ENCODE measurements around the gene OSBPL8.
"Not testable (repeated sequence)": the region's sequence is repeated elsewhere in the genome, so short reads cannot be mapped to it uniquely, and the experiment has no call there.

OSBPL8 gene

DNA sequence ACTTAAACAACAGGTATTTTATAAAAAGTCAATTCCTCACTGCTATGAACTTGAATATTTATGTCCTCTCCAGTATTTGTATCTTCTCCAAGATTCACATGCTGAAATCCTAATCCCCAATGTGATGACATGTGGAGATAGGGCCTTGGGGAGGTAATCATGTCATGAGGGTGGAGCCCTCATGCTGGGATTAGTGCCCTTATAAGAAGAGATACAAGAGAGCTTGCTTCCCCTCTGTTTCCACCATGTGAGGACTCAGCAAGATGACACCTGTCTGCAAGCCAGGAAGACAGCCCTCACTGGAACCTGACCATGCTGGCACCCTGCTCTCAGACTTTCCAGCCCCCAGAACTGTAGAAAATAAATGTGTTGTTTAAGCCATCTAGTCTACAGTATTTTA is 36.2 kb downstream of the OSBPL8 start:
- DNase-seq (ENCODE audit: low spot score), result no peak

DNA sequence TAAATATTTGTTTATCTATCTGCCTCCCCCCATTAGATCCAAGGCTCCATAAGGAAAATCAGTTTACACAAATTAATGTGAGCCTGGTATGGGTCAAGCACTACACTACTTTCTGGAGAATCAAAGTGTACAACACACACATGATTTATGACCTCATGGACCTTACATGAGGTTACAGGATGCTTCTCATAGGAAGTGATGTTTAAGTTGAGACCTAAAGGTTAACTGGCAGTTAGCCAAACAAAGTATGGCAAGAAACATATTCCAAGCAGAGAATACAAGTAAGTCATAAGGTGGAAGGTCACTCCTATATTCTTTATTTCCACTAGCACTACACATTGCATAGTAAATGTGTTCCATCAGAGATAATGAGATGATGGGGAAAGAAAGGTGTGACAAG is 39.2 kb downstream of the OSBPL8 start:
- no peak for DNase-seq (ENCODE audit: low spot score)

DNA sequence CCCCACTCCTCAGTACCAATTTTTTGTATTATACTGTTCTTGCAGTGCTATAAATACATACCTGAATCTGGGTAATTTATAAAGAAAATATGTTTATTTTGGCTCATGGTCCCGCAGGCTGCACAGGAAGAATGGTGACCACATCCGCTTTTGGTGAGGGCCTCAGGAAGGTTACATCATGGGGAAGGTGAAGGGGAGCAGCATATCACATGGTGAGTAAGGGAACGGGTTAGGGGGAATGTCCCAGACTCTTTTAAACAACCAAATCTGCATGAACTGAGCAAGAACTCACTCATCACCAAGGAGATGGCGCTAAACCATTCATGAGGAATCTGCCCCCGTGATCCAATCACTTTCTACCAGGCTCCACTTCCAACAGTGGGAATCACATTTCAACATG is 40.0 kb downstream of the OSBPL8 start:
- no peak for DNase-seq (ENCODE audit: low spot score)

DNA sequence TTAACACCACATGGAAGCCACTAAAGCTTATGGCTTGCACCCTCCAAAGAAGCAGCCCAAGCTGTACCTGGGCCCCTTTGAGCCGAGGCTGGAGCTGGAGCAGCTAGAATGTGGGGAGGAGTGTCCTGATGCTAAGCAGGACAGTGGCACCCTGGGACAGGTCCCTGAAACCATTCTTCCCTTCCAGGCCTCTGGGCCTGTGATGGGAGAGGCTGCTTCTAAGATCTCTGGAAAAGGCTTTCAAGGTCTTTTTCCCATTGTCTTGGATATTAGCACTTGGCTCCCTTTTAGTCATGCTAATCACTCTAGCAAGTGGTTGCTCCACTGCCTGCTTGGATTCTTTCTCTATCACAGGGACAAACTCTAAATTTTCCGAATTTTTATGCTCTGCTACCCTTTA is 40.9 kb downstream of the OSBPL8 start:
- no peak for DNase-seq (ENCODE audit: low spot score)

DNA sequence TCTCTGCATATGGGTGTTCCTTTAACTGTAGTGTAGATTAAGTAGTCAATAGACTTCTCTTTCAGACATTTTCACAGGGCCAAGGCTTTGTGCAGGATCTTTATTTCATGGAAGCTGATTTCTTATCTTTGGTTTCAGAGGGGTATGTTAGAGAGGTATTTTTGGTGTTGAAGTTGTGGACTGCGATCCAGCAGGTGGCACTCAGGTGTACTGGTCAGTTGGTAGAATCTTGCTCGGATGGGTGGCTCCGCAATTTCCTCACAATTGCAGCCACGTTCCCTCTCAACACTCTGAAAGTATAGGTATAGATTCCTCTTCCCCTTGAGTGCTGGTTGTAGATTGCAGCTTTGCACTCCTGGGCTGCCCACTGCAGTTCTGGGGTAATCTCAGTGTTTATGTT is 44.3 kb downstream of the OSBPL8 start:
- DNase-seq (ENCODE audit: low spot score), result no peak

DNA sequence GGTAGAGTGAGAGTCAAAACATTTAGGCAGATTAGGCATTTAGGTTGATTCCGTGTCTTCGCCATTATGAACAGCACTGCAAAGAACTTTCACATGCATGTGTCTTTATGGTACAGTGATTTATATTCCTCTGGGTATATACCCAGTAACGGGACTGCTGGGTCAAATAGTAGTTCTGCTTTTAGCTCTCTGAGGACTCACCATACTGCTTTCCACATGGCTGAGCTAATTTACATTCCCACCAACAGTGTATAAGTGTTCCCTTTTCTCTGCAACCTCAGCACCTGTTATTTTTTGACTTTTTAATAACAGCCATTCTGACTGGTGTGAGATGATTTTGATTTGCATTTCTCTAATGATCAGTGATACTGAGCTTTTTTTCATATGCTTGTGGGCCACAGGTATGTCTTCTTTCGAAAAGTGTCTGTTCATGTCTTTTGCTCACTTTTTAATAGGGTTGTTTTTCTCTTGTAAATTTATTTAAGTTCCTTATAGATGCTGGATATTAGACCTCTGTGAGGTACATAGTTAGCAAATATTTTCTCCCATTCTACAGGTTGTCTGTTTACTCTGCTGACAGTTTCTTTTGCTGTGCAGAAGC is 48.4 kb downstream of the OSBPL8 start:
- DNase-seq (ENCODE audit: low spot score), result peak; percentile 96

DNA sequence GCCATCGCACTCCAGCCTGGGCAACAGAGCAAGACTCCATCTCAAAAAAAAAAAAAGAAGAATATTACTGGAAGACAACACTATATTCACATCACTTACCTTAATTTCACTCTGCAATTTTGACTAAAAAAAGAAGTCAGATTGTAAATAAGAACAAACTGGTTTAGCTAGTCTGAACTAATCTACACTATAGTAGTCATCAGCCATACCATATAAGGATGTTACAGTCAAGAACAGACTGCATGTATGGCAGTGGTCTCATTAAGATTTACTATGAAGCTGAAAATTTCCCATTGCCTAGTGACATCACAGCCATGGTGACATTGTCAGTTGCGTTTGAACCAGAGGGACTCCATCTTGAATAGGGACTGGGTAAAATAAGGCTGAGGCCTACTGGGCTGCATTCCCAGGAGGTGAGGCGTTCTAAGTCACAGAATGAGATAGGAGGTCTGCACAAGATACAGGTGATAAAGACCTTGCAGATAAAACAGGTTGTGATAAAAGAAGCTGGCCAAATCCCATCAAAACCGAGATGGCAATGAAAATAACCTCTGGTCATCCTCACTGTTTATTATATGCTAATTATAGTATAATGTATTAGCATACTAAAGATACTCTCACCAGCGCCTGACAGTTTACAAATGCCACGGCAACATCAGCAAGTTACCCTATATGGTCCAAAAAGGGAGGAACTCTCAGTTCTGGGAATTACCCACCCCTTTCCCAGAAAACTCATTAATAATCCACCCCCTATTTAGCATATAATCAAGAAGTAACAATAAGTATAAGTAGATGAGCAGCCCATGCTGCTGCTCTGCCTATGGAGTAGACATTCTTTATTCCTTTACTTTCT is 51.2 kb downstream of the OSBPL8 start:
- no peak for DNase-seq (ENCODE audit: low spot score)

DNA sequence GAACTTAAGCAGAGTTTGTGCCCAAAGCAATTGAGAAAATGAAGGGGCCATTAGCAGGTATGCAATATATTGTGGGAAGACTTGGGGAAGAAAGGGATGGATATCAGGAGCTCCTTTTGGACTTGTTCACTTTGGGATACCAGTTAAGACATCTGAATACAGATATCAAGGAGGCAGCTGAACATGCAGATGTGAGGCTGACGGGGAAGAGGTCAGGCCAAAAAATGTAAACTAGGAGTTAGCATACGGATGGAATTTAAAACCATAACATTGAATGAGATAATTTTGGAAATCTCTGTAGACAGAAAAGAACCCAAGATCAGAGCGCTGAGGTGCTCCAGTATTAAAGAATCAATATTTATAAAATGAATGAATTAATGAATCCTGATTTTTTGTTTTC is 53.4 kb downstream of the OSBPL8 start:
- no peak for DNase-seq (ENCODE audit: low spot score)

DNA sequence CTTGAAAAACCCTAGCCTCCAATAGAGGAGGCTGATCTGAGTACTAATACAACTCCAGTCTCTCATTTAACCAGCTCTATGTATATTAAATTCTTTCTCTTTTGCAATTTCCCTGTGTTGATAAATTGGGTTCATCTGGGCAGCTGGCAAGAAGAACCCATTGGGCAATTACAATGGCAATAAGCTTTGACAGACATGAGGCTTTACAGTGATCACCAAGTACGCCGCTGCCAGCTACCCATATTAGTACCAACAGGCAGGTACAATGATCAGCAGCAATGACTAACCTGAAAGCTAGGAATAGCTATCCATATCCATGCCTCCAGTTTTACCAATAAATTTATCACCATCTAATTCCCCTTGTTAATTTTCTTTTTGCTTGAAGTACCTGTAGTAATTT is 54.5 kb downstream of the OSBPL8 start:
- no peak for DNase-seq (ENCODE audit: low spot score)

DNA sequence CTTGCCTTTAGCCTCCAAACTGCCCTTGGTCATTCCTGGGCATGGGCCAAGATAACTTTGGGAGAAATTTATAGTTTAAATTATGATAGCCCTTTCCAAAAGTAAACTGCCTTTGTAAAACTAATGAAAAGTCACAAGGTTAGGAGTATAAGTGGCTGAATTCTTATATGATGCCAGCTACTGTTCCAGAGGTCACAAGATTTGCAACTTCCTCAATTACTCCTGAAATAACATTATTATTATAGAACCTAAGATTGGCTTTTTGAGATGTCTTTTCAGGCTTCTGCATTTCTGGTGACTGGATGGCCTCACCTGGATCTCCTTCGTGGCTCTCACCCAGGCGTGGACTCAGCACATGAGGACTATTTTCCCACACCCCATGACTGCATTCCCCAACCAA is 55.0 kb downstream of the OSBPL8 start:
- no peak for DNase-seq (ENCODE audit: low spot score)

DNA sequence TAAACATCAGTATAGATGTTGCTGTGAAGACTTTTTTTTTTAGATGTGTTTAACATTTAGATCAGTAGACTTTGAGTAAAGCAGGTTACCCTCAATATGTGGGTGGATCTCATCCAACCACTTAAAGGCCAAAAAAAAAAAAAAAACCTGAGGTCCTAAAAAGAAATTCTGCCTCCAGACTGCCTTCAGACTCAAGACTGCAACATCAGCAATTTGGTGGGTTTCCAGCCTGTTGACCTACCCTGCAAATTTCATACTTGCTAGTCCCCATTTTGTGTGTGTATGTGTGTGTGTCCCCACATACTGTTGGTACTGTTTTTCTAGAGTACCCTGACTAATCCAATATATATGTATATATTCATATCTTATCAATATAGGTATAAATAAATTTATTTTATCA is 55.6 kb downstream of the OSBPL8 start:
- DNase-seq (ENCODE audit: low spot score), result no peak

DNA sequence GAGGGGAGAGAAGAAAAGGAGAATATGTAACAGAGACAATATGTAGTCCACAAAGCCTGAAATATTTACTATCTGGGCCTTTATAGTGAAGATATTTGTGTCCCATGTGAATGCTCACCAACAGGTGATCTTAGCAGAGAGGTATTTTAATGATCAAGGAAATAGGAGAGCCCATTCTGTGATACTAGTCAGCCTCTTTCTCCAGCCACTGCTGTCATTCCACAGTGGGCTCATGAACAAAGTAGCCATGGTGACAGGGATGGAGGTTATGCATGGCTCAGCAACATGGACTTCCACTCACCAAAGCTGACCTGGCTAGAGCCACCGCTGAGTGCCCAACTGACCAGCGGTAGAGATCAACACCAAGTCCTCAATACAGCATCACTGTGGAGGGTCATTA is 58.2 kb downstream of the OSBPL8 start:
- DNase-seq (ENCODE audit: low spot score), result no peak

DNA sequence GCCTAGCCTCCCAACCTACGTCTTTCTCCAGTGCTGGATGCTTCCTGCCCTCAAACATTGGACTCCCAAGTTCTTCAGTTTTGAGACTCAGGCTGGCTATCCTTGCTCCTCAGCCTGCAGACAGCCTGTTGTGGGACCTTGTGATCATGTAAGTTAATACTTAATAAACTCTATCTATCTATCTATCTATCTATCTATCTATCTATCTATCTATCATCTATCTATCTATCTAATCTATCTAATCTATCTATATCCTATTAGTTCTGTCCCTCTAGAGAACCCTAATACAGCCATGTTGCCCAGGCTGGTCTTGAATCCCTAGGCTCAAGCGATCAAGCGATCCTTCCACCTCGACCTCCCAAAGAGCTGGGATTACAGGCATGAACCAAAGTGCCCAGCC is 60.4 kb downstream of the OSBPL8 start:
- not testable (repeated sequence) for DNase-seq (ENCODE audit: low spot score)

DNA sequence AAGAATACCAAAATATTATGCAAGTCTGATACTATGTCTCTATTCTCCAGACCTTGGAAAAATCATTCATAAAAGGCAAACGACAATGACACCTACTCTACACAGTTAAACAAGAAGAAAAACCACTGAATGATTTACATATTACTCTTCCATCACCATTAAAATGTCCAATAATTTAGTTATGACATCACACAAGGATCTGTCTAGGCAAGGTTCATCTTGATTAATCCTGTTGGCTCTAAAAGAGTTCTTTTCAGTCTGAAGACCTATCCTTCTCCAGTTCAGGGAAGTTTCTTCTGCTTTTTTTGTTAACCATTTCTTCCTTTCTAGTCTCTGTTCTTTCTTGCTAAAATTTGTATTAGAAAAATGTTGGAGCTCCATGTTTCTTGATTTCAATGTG is 64.0 kb downstream of the OSBPL8 start:
- DNase-seq (ENCODE audit: low spot score), result no peak

DNA sequence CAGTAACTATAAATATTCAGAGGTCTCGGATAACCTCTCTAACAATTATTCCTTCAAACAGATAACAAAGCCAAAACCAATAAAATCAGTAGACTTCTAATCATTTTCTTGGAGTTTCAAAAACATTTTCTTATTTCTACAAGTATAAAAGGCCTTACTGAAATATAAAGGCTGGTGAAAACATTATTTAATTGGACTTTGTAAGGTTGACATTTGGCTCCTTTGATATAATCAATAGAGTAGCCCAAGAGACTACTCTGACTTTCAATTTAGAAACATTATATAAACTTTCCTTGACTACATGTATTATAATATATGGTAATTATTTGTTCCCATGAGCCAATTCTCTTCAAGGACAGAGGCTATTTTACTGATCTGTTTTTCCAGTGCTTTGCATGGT is 68.3 kb downstream of the OSBPL8 start:
- DNase-seq (ENCODE audit: low spot score), result no peak

DNA sequence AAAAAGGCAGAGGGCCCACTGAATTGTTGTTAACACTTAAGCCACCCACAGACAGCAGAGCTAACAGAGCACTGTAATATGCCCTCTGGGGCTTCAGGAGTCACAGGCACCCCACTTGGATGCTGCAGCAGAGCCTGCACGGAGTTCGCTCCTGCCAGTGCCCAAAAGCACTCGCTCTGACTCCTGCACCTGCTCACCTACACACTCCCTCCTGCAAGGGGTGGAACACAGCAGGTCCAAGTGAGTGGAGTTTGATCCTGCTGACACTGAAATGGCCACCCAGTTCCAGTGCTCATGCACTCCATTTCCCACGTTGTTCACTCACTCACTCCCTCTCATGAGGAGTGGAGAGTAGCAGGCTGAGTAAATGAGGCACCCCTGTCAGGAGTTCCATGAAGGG is 68.8 kb downstream of the OSBPL8 start:
- no peak for DNase-seq (ENCODE audit: low spot score)

DNA sequence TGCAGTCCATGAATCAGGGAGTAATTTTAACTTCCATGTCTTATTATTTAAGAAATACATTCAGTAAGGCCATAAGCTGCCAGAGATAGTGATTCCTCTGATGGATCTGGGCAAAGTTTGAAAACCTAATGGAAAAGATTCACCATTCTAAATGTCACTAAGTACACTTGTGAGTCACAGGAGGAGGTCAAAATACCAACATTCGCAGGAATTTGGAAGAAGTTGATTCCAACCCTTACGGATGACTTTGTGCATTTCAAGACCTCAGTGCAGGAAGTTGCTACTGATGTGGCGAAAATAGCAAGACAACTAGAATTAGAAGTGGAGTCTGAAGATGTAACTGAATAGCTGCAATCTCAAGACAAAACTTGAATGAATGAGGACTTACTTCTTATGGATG is 69.8 kb downstream of the OSBPL8 start:
- DNase-seq (ENCODE audit: low spot score), result no peak

DNA sequence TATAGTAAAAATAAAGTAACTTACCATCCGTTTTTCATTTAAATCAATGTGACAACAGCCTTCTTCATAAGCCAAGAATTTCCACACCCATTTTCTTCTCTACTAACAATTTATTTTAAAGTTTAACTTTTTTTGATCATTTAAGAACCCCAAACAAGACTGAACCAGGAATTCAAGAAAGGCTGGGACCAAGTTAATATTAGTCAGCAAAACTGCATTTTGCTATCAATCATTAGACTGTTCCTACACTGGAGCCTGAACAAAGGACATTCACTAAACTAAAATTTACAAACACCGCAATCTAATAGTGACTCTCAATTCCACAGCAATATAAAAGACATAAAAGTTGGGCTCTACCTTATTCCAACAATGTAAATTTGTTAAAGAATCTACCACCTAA is 73.6 kb downstream of the OSBPL8 start:
- DNase-seq (ENCODE audit: low spot score), result no peak

DNA sequence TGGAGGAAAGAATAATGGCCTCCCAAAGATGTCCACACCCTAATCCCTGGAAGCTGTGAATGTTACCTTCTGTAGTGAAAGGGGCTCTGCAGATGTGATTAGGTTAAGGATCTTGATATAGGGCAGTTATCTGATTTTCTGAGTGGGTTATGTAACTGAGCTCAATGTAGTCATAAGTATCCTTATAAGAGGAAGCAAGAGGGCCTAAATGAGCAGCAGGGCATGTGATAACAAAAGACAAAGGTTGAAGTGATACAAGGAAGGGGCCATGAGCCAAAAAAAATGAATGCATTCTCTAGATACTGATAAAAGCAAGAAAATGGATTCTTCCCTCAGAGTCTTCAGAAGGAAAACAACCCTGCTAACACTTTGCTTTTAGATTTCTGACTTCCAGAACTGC is 78.8 kb downstream of the OSBPL8 start:
- no peak for DNase-seq (ENCODE audit: low spot score)

DNA sequence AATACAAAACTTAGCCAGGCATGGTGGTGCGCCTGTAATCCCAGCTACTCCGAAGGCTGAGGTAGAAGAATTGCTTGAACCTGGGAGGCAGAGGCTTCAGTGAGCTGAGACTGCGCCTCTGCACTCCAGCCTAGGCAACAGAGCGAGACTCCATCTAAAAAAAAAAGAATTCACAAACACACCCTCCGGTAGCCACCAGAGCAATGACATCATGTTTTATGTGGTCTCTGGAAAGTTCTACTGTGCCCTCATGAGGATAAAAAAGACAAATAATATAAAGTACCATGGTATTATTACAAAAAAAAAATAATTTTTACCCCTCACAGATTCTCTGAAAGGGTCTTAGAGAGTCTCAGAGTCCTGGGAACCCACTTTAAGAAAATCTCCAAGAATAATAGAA is 81.5 kb downstream of the OSBPL8 start:
- no peak for DNase-seq (ENCODE audit: low spot score)

DNA sequence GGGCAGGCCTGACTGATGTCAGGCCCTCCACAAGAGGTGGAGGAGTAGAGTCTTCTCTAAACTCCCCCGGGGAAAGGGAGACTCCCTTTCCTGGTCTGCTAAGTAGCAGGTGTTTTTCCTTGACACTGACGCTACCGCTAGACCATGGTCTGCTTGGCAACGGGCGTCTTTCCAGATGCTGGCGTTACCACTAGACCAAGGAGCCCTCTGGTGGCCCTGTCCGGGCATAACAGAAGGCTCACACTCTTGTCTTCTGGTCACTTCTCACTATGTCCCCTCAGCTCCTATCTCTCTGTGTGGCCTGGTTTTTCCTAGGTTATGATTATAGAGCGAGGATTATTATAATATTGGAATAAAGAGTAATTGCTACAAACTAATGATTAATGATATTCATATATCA is 86.7 kb downstream of the OSBPL8 start:
- DNase-seq (ENCODE audit: low spot score), result not testable (repeated sequence)

DNA sequence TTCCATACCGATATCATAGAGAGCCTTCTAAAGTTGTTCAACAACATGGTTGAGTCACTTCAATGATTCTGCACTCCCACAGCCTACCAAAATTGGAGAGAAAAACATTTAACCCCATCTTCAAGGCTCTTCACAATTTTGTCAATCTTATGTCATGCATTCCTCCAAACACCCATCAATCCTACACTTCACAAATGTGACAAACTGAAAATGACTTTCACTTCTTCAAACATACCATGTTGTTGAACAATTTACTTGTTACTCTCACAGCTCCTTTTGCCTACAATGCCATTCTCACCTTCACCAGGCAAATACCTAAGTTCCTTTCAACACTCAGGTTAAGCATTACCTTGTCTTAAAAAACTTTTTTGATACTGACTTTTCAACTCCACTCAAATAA is 88.0 kb downstream of the OSBPL8 start:
- no peak for DNase-seq (ENCODE audit: low spot score)

DNA sequence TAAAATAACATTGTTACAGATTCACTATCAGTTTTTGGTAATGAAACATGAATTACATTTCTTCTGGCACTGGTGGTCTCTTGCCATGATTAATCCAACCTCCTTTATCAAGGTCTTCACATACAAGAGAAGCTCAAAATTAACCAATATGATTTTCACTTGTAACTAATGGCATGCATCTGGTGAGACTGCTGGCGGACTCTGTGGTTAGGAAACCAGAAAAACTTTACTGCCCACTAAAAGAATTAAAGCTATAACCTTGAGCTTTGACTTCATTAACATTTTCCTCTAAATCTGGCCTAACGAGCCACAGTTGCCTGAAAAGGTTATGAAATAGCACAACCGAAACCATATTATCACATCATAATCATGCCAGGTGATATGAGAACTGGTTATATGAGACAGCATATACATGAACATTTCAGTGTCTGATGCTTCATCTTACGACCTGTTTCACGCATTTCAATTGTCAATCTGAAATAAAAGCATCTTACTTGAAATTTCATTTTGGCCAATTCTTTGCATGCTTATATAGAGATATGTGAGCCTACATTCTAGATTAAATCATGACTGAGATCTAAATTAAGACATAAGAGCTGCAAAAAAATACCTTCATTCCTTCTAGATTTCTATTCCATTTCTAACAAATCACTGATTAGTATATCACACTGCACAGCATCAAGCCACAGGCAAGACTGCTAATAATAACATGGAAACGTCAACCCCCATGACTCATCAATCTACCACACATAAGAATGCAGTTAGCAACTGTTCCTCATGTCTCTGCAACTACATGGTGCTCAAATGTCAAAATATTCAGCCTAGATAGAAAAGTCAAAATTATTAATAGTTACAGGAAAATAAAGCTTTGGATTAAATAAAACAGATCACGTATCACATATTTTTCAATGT is 89.3 kb downstream of the OSBPL8 start:
- no peak for DNase-seq (ENCODE audit: low spot score)
